ENCODE results near the gene POMZP3.
"Not testable (repeated sequence)": the region's sequence is repeated elsewhere in the genome, so short reads cannot be mapped to it uniquely, and the experiment has no call there.

Gene POMZP3

DNA sequence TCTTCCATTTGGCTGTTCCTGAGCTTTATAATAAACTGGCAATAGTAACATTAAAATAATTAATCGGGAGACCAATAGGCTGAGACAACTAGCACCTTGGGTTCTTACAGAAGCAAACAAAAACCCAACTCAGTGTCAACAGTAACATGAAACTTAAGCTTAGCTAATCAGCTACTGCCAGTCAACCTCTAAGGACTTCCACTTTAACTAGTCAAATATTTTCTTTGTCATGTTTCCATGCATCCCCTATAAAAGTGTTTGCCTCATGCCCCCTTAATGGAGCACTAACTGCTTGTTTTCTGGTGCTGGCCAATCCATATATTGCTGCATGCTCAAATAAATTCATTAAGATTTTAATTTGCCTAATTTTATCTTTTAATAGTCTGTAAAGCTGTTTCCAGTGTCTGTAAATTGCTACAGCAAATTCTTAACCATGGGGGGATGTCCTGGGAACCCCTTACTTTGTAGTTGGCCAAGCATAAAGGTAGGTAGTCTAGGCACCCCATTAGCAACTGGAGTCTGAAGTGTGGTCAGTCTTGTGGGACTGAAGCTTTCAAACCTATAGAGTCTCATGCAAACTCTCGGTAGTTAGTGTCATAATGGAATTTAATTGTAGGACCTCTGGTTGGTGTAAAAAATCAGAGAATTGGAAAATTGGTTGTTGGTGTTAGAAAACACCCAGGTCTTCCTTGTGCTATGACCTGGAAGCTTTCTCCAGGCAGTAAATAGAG, 40.3 kb downstream of the POMZP3 start:
- not testable (repeated sequence) for DNase-seq

DNA sequence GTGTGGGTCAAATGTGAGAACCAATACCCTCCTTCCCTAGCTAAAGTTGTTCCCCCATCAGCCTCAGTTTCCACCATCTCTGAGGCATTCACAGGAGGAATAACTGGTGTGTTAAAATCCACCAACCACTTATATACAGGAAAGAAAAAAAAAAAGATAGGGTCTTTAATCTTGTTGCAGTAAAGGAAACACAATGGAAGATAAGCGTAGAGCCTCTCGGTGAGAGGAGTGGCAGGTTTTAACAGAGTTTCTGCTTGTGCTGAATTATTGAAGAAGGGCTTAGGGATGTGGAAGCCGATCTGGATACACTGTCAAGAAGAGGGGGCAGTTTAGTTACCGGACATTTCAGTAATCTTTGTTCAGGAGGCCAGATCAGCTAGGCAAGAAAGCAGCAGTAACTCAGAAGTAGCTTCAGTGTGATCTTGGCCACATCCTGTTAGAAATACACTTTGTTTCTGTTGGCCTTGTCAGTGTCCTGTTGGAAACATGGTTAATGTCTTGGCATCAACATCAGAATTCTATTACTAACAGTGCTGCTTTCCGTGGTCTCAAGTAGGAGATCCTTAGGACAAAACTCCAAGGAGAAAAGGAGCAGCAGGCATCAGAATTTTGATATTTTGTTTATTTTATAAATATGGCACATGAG, 43.3 kb downstream of the POMZP3 start:
- DNase-seq, result not testable (repeated sequence)

DNA sequence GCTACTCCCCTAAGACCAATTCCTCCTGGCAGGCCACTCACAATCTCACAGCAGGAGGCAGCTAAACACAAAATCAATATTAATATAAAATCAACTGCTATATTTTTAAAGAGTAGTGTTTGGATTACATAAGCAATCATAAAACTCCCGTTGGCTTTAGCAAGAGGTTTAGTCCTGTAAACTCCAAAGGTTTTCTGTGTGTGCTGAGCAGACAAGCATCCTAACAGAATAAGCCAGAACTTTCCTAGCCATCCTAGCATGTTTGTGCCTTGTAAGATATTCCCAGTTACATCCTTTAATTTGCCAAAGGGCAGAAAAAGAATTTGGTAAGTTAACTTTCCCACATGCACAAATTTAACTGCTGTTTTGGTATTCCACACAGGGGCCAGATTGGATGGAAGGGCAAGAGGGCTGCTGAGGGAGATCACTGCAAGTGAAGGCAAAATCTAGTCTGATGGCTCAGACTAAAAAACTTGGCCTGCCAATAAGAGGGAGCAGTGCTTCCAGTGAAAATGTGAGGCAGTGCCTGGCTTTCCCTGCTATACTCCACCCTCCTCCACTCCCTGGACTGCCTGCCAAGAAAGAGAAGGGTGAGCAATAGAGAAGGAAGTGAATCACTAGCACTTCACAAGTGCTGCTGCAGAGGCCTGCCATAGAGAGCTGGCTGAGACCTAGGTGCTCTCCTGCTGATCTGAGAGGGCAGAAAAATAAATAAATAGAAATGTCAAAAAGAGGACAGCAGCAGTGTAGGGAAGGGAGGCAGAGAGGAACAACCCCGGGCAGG, 44.0 kb downstream of the POMZP3 start:
- not testable (repeated sequence) for DNase-seq

DNA sequence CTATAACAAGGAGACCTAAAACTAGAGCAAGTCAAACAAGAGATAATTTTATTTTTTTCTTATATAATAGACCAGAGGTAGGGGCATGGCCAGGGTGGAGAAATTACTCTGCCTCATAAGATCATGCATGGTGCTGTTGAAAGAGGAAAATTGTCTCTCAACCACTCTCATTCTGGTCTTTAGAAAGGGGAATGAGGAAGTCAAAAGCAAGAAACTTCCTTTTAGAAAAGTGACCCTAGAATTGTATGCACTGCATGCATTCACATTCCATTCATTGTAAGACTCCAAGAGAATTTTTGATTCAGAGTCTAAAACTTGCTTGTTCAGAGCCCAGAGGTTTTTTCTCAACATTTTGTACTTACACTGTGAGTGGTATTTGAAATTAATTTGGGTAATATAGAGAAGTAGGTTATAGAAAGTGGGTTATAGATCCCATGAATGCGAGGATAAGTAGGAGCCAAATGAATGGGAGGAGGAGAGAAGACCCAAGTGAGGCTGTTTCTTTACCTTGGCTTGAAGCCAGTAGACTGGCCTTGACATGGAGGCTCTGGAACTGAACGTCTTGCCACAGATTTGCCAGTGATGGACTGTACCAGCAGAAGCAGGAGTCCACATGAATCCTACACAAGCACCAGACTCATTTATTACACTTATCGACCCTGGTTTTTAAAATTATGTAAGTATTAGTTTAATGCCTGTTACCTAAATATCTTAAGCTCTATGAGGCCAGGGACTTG, 51.0 kb downstream of the POMZP3 start:
- DNase-seq, result not testable (repeated sequence)

DNA sequence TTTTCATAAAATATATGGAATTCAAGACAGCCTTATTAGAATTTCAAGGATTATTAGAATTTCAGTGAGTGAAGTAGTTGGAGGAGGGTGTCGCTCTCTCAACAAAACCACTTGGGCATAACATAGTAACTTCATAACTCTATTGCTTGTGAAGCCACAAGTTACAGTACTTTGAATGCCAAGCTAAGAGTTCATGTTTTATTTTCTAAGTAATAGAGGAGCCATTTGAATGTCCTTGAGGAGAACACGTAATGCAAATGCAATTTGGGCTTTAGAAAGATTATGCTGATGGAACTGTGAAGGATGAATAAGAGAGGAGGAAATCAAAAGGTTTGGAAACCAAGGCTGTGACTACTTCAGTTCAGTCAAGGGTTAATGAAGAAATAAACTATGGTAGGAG, 51.6 kb downstream of the POMZP3 start:
- not testable (repeated sequence) for DNase-seq

DNA sequence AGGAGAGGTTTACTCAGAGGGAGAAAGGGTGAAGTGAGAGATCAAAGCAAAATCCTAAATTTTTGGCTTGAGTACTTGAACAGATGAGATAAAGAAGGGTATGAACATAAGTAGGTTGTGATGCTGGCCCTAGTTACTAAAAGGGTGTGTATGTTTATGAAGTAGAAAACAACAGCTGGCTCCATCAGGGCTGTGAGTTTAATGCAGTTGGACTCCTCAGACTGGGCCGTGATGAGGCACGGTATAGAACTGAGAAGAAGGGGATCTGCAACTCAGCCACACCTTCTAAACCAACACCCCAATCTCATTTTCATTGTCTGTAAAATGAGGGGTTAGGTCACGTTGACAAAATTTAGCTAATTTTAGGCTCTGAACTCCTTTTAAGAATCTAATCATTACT, 54.8 kb downstream of the POMZP3 start:
- DNase-seq, result not testable (repeated sequence)

DNA sequence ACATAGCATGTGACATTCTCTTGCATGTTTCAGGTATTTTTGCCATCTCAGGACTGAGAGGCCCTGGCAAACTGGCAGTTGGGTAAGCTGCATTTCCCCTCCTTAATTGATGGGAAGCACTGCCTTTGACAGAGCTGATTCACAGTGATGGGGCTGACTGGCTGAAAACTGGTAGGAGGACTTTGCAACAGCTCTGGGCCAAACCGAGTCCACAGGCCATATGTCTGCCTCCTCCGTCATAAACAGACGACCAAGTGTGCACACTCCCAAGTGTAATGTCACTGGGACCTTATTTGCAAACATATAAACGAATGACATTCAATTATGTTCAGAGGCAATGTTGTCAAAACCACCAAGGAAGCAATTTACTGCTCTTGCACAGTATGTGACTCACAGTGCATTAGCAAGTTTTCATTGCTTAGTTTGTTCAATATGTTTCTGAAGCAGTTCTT, 56.7 kb downstream of the POMZP3 start:
- DNase-seq, result peak; percentile 5

DNA sequence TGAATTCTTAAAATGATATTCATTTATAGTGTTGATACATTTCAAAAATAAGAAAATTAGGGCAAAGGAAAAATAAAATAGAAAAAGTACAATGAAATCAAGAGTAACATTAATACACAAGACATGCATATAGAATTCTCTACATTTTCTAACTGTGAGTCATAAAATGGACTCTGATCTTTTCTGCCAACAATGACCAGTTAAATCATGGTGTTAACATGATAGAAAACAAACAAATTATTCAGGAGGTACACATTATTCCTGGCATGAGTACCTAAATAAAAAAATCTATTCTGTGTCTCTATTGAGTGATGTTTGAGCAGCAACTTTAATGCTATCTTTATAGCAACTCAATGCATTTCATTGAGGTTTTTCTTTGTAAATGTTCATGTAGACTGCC, 58.3 kb downstream of the POMZP3 start:
- not testable (repeated sequence) for DNase-seq

DNA sequence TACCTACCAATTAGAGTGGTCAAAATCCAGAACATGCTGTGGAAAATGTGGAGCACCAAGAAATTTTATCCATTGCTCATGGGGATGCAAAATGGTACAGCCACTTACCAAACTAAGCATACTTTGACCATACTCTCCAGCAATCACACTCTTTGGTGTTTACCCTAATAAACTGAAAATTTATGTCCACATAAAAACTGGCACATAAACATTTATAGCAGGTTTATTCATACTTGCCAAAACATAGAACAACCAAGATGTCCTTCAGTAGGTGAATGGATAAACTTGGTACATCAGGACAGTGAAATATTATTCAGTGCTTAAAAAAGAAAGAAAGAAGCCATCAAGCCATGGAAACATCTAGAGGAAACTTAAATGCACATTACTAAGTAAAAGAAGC, 59.3 kb downstream of the POMZP3 start:
- DNase-seq, result not testable (repeated sequence)

DNA sequence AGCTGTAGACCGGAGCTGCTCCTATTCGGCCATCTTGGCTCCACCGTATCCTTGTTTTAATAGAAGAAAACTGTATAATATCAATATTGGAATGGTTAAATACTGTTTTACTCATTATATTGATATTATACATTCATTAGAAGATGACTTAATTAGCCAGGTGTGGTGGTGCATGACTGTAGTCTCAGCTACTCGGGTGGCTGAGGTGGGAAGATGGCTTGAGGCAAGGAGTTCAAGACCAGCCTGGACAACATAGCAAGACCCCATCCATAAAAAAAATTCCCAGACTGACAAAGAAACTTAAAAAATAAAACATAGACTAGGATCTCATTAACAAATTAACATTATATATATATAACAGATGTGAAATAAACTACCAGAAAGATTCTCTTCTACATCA, 59.8 kb downstream of the POMZP3 start:
- not testable (repeated sequence) for DNase-seq

DNA sequence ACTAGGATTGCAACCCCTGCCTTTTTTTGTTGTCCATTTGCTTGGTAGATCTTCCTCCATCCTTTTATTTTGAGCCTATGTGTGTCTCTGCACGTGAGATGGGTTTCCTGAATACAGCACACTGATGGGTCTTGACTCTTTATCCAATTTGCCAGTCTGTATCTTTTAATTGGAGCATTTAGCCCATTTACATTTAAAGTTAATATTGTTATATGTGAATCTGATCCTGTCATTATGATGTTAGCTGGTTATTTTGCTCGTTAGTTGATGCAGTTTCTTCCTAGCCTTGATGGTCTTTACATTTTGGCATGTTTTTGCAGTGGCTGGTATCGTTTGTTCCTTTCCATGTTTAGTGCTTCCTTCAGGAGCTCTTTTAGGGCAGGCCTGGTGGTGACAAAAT, 62.1 kb downstream of the POMZP3 start:
- not testable (repeated sequence) for DNase-seq

DNA sequence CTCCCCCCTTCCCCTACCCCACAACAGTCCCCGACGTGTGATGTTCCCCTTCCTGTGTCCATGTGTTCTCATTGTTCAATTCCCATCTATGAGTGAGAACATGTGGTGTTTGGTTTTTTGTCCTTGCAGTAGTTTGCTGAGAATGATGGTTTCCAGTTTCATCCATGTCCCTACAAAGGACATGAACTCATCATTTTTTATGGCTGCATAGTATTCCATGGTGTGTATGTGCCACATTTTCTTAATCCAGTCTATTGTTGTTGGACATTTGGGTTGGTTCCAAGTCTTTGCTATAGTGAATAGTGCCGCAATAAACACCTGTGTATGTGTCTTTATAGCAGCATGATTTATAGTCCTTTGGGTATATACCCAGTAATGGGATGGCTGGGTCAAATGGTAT, 65.7 kb downstream of the POMZP3 start:
- DNase-seq, result not testable (repeated sequence)

DNA sequence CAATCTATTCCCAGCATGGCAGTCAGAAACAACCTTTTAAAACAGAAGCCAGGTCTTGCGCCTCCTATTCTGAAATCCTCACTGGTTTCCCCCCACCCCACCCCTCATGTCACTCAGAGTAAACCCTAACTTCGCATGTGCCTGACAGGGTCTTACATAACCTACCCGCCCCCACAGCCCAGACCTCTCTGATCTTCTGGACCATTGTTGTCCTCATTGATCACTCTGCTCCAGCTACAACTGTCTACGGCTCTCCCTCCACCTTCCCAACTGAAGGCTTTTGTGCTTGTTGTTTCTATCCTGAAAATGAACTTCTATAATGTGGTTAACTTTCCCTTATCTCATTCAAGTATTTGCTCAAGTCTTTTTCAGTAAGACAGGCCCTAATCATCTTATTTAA, 66.9 kb downstream of the POMZP3 start:
- not testable (repeated sequence) for DNase-seq

All from NCI-H2171 treated with DMSO at 0.1 percent for 48 hours (cell line).